Measurements from ENCODE around the gene JAKMIP2. TPM values are rescaled to one million over a fixed set of nuclear protein-coding genes. Genes with fewer than 3 reads are reported as not detected.
"Not testable (repeated sequence)": the region's sequence is repeated elsewhere in the genome, so short reads cannot be mapped to it uniquely, and the experiment has no call there.

JAKMIP2 gene
- total RNA-seq (2014; rRNA removed; shearing (Covaris generic)) = not detected in 2 replicates
- 0.11 and 0.23 TPM in 2 replicates for polyA plus RNA-seq (2016; fragmentation: Nextera tagmentation; extraction: Ambion mirVana)

DNA sequence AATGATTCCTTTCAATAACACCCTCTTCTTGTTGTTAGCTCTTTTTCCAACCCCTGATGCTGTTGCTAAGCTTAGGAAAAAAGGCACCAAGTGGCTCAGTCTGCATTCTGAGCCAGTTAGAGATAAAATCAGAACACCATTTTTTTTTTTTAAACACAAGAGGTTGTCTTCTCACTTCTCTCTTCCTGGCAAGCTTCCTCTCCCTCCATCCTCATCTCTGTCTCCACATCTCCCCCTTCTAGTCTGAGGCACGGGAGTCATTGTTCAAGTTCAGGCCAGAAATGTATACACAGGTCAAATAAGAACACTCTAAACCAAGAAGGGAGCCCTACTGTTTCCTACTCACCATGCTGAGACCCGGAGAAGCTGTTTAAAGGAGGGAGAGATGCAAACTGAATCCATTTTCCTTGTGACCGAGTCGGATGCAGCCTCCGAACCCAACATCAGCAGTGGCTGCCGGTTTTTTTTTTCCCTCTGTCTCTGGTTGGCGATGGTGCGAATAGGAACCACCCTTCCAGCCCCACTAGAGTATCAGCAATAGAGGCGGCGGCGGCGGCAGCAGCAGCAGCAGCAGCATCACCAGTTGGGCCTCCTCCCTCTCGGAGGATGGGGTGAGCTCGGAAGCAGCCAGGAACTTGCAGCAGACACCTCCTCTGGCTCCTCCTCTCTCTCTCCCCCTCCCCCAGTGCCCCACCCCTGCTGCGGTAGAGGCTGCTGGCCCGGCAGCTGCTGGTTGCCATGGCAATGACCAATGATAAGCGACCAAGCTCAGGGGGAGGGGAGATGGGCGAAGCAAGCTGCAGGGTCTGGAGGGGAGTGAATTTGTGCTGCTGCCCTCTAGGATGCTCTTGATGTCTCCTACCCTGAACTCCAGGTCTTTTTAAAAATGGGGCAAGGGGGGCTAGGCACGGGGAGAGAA, at the start of gene JAKMIP2:
TSS of gene JAKMIP2 (minus strand) at position 619 of the 919 bp plus-strand sequence. CDS start 110,922 bp downstream, outside the sequence.
- Histone ChIP-seq H3K27me3 (replicated peaks; ENCODE audit: insufficient read depth) (no peaks in the 10 kb centered on the region; the same call in none of the 2 replicates), H3K79me2 (ENCODE audit: insufficient read depth) (no peaks in the 10 kb centered on the region), H3K4me1 (ENCODE audit: insufficient read depth) (no peaks in the 10 kb centered on the region), H3K9me3 (ENCODE audit: low read depth) (no peaks in the 10 kb centered on the region), H3F3A (ENCODE audit: insufficient read depth) (no peaks in the 10 kb centered on the region), H4K20me1 (ENCODE audit: insufficient read depth) (no peaks in the 10 kb centered on the region), H2AFZ (no peak within 1 kb of the TSS), H3K4me3 (no peak within 1 kb of the TSS), H3K9me2 (ENCODE audit: insufficient read depth) (no peaks in the 10 kb centered on the region), H3K36me3 (ENCODE audit: low read depth) (no peaks in the 10 kb centered on the region), H3K4me2 (ENCODE audit: unreplicated experiment) (no peak within 1 kb of the TSS), H3K9ac (no peak within 1 kb of the TSS), H3K27ac (no peak within 1 kb of the TSS)
- in situ Hi-C loops (cut with MboI) = no loop called here
- TF ChIP-seq EZH2 (IDR thresholded peaks at IDR 0.05; ENCODE audit: insufficient read depth, poor library complexity, severe bottlenecking) = no peak
- no peak for TF ChIP-seq EZH2phosphoT487 (IDR thresholded peaks at IDR 0.05; ENCODE audit: insufficient read depth, low read depth)
- DNase-seq = peak; percentile 5
- 1 to 2% methylated on average over 19 of the region's 19 CpGs for WGBS, 2 experiments (ENCODE audit: low coverage in 1 of 2, low lambda C conversion rate in 2 of 2, missing lambda C conversion rate in 2 of 2)

DNA sequence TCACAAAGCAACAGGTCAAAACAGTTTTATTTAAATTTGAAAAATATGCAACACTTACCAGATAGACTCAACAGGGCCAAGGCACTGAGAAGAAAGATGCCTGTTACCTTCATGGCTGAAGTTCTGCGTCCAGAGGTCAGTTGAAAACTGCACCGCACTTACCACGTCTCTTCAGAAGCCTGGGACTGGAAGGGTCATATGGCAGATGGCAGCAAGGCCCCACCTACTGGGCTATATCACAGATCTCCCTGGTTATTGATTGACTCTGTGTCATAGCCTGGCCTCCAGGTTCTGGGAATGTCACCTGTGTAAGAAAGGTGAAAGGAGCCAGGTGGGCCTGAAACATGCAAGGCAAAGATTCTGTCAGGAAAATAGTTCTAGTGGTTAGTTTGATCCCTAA, 48.9 kb upstream of the JAKMIP2 start, which contains the start of gene SPINK1:
TSS of gene SPINK1 (minus strand) at position 207 of the 400 bp plus-strand sequence. CDS start at position 113, 94 bp downstream.
- Histone ChIP-seq H3K79me2 (ENCODE audit: insufficient read depth) (no peaks in the 10 kb centered on the region), H3F3A (ENCODE audit: insufficient read depth) (no peaks in the 10 kb centered on the region), H3K27ac (no peak within 1 kb of the TSS), H3K9ac (no peak within 1 kb of the TSS), H2AFZ (no peak within 1 kb of the TSS), H3K4me3 (no peak within 1 kb of the TSS), H3K4me2 (ENCODE audit: unreplicated experiment) (no peak within 1 kb of the TSS), H3K9me2 (ENCODE audit: insufficient read depth) (no peaks in the 10 kb centered on the region), H3K9me3 (ENCODE audit: low read depth) (no peaks in the 10 kb centered on the region), H3K27me3 (replicated peaks; ENCODE audit: insufficient read depth) (peaks cover 20% of the 10 kb centered on the region; the same call in 1 of the 2 replicates), H4K20me1 (ENCODE audit: insufficient read depth) (no peaks in the 10 kb centered on the region), H3K4me1 (ENCODE audit: insufficient read depth) (no peaks in the 10 kb centered on the region), H3K36me3 (ENCODE audit: low read depth) (no peaks in the 10 kb centered on the region)
- no peak for DNase-seq
- 42 to 57% methylated on average over 3 of the region's 3 CpGs for WGBS, 2 experiments (ENCODE audit: low coverage in 1 of 2, low lambda C conversion rate in 2 of 2, missing lambda C conversion rate in 2 of 2)
- TF ChIP-seq EZH2phosphoT487 (IDR thresholded peaks at IDR 0.05; ENCODE audit: insufficient read depth, low read depth) (no peak), EZH2 (IDR thresholded peaks at IDR 0.05; ENCODE audit: insufficient read depth, poor library complexity, severe bottlenecking) (no peak)
- in situ Hi-C loops (cut with MboI) = no loop called here

DNA sequence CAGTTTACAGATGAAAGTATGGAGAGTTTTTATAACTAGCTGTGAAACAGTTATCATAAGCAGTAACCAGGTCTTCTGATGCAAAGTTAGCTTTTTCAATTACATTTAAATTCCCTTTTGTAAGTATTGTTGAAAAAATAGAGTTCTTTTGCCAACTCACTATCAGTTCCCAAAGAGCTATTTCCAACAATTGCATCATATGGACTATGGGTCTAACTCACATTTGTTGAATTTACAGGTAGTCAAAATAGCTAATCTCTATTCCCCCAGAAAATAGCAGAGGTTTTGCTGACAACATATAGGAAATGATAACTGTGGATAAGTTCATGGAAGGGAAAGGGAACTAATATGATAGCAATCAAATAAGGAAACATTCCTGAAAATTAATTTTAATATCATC, 47.5 kb upstream of the JAKMIP2 start:
- in situ Hi-C loops (cut with MboI) = no loop called here
- Histone ChIP-seq H2AFZ (no peak overlapping the region), H3K36me3 (ENCODE audit: low read depth) (no peaks in the 10 kb centered on the region), H3K4me3 (no peak overlapping the region), H3K9me3 (ENCODE audit: low read depth) (no peaks in the 10 kb centered on the region), H4K20me1 (ENCODE audit: insufficient read depth) (no peaks in the 10 kb centered on the region), H3K4me1 (ENCODE audit: insufficient read depth) (no peaks in the 10 kb centered on the region), H3K4me2 (ENCODE audit: unreplicated experiment) (no peak overlapping the region), H3K9me2 (ENCODE audit: insufficient read depth) (no peaks in the 10 kb centered on the region), H3K27me3 (replicated peaks; ENCODE audit: insufficient read depth) (peaks cover 33% of the 10 kb centered on the region), H3K9ac (no peak overlapping the region), H3K79me2 (ENCODE audit: insufficient read depth) (no peaks in the 10 kb centered on the region), H3F3A (ENCODE audit: insufficient read depth) (no peaks in the 10 kb centered on the region), H3K27ac (no peak overlapping the region)
- TF ChIP-seq EZH2phosphoT487 (IDR thresholded peaks at IDR 0.05; ENCODE audit: insufficient read depth, low read depth) = no peak
- no peak for TF ChIP-seq EZH2 (IDR thresholded peaks at IDR 0.05; ENCODE audit: insufficient read depth, poor library complexity, severe bottlenecking)
- no peak for DNase-seq

DNA sequence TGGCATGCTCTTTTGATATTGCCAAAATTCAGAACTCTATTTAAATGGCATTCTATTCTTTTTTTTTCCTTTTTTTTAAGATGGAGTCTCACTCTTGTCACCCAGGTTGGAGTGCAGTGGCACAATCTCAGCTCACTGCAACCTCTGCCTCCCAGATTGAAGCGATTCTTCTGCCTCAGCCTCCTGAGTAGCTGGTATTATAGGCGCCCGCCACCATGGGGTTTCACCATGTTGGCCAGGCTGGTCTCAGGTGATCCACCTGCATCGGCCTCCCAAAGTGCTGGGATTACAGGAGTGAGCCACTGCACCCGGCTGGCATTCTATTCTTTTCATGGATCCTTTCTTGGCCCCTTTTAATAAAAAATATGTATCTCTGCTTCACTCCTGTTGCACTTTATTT, 44.5 kb upstream of the JAKMIP2 start:
- not testable (repeated sequence) for H3K9me2 ChIP-seq (ENCODE audit: insufficient read depth); H3K4me1 ChIP-seq (ENCODE audit: insufficient read depth); H3K4me2 ChIP-seq (ENCODE audit: unreplicated experiment); H3K9me3 ChIP-seq (ENCODE audit: low read depth); H3K27ac ChIP-seq; H3K9ac ChIP-seq; H4K20me1 ChIP-seq (ENCODE audit: insufficient read depth); H2AFZ ChIP-seq; H3K4me3 ChIP-seq; H3K36me3 ChIP-seq (ENCODE audit: low read depth); H3K79me2 ChIP-seq (ENCODE audit: insufficient read depth); H3F3A ChIP-seq (ENCODE audit: insufficient read depth); DNase-seq
- in situ Hi-C loops (cut with MboI) = loop anchor here (10.0 kb wide), 1 partner anchor 202 kb away; no protein-coding TSS in a partner anchor
- WGBS, 2 experiments (ENCODE audit: low coverage in 1 of 2, low lambda C conversion rate in 2 of 2, missing lambda C conversion rate in 2 of 2) = 37 to 42% methylated on average over 5 of the region's 5 CpGs
- peaks cover 33% of the 10 kb centered on the region for H3K27me3 ChIP-seq (replicated peaks; ENCODE audit: insufficient read depth)

Data from GM23248 (cell line).